ENCODE measurements around the gene TTLL10.
A peak's percentile ranks its signal among the peaks of the same experiment; 100 is the strongest.

TTLL10 gene

DNA sequence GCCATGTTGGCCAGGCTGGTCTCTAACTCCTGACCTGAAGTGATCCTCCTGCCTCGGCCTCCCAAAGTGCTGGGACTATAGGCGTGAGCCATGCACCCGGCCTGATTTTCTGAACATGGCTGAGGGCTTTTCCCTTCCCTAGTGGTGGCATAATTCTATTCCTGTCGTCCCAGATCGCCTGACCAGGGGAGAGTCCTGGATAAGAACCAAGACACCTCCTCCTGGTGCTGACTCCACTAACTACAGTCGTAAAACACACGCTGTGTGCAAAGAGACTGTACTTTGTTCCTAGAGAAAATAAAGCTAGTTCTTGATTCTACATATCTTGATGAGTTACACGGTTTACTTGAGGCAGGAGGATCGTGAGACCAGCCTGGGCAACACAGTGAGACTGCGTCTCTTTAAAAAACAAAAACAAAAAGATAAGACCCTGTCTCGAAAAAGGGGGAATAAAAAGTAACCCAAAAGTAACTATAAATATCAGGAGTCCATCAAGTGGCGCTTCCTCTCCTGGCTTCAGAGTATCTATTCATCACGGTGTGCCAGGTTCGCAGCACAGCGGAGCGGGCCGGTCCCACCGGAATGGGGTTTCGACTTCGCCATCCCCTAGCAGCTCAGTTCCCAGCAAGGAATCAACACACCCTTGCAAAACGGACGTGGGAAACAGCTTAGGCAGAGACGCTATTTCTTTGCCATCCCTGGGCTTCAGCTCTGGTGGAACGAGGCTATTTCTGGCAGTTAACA lies 57.1 kb downstream of the TTLL10 start:
- H3K4me1 Mint-ChIP-seq (ENCODE audit: low read depth), result peaks cover 32% of the 10 kb centered on the region
- peak overlapping the region; percentile 97 for H3K4me3 Mint-ChIP-seq
- H3K9me3 Mint-ChIP-seq (ENCODE audit: low read depth), result no peaks in the 10 kb centered on the region
- no peaks in the 10 kb centered on the region for H3K27me3 Mint-ChIP-seq
- peaks cover 6% of the 10 kb centered on the region for H3K36me3 Mint-ChIP-seq
- peak overlapping the region; percentile 89 for H3K27ac Mint-ChIP-seq

DNA sequence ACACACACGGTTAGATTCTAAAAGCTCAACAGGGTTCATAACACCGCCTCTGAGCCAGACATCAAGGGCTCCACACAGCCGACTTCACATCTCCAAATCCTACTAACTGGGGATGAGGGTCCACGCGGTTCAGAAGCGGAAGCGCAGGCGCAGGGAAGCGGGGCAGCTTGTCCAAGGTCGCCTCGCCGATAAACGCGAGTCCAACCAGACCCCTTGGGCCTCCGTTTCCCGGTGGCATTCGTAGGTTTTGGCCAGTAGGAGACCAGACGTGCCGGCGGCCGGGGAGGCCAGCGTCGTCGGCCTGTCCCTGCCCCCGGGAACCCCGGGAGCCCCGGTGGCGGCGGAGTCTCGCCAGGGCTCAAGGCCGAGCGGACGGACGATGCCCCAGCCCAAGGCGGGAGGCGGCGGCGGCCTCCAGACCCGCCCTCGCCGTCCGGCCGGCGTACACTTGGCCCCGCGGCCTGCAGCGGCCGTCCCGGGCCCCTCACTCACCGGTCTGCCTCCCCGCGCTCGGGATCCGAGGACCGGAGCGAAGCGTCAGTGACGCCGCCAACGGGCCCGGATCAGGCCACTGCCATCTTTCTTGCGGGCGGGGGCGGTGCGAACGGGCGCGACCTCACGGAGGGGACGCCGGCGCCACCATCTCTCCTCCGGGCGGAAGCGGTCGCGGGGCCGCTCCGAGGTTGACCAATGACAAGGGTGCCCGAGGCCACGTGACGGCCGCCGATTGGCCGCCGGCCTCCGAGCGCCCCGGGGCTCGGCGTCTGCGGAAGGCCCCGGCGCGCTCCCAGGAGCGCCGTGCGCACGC lies 57.9 kb downstream of the TTLL10 start, which contains the start of gene SDF4:
Gene SDF4 (minus strand): TSS at position 602 of the 808 bp plus-strand sequence. CDS start 3,229 bp downstream, outside the sequence.
- H3K27me3 Mint-ChIP-seq, result no peaks in the 10 kb centered on the region
- peak within 1 kb of the TSS; percentile 97 for H3K4me3 Mint-ChIP-seq
- peak within 1 kb of the TSS; percentile 89 for H3K27ac Mint-ChIP-seq
- H3K36me3 Mint-ChIP-seq, result peaks cover 6% of the 10 kb centered on the region
- no peaks in the 10 kb centered on the region for H3K9me3 Mint-ChIP-seq (ENCODE audit: low read depth)
- peaks cover 30% of the 10 kb centered on the region for H3K4me1 Mint-ChIP-seq (ENCODE audit: low read depth)

DNA sequence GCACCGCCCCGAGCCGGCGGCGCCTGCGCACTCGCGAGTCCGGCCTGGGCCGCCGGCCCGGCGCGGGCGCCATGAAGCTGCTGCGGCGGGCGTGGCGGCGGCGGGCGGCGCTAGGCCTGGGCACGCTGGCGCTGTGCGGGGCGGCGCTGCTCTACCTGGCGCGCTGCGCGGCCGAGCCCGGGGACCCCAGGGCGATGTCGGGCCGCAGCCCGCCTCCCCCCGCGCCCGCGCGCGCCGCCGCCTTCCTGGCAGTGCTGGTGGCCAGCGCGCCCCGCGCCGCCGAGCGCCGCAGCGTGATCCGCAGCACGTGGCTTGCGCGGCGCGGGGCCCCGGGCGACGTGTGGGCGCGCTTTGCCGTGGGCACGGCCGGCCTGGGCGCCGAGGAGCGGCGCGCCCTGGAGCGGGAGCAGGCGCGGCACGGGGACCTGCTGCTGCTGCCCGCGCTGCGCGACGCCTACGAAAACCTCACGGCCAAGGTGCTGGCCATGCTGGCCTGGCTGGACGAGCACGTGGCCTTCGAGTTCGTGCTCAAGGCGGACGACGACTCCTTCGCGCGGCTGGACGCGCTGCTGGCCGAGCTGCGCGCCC lies 58.6 kb downstream of the TTLL10 start, which contains the start of gene B3GALT6:
Gene B3GALT6 (plus strand): TSS at position 30 of the 588 bp plus-strand sequence. CDS start 42 bp downstream, at position 72.
- no peaks in the 10 kb centered on the region for H3K27me3 Mint-ChIP-seq
- peaks cover 30% of the 10 kb centered on the region for H3K4me1 Mint-ChIP-seq (ENCODE audit: low read depth)
- no peaks in the 10 kb centered on the region for H3K9me3 Mint-ChIP-seq (ENCODE audit: low read depth)
- H3K4me3 Mint-ChIP-seq, result peak within 1 kb of the TSS; percentile 97
- H3K36me3 Mint-ChIP-seq, result peaks cover 6% of the 10 kb centered on the region
- H3K27ac Mint-ChIP-seq, result peak within 1 kb of the TSS; percentile 89

DNA sequence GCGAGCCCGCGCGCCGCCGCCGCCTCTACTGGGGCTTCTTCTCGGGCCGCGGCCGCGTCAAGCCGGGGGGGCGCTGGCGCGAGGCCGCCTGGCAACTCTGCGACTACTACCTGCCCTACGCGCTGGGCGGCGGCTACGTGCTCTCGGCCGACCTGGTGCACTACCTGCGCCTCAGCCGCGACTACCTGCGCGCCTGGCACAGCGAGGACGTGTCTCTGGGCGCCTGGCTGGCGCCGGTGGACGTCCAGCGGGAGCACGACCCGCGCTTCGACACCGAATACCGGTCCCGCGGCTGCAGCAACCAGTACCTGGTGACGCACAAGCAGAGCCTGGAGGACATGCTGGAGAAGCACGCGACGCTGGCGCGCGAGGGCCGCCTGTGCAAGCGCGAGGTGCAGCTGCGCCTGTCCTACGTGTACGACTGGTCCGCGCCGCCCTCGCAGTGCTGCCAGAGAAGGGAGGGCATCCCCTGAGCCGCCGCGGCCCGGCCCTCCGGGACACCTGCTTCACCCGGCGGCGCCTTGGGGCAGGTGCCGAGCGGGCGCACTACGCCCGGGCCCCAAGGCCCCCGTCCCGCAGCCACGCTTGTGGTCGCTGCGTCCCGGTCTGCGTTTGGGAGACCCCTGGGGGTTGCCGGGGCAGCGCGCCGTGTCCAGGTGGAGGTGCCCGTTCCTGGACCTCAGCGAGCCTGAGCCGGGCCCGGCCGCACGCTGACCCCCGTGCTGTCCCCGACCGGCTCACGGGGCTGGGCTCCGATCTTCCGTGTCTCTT lies 59.3 kb downstream of the TTLL10 start:
- peaks cover 6% of the 10 kb centered on the region for H3K36me3 Mint-ChIP-seq
- peak overlapping the region; percentile 95 for H3K27ac Mint-ChIP-seq
- H3K9me3 Mint-ChIP-seq (ENCODE audit: low read depth), result no peaks in the 10 kb centered on the region
- H3K4me1 Mint-ChIP-seq (ENCODE audit: low read depth), result peaks cover 30% of the 10 kb centered on the region
- peak overlapping the region; percentile 90 for H3K4me3 Mint-ChIP-seq
- H3K27me3 Mint-ChIP-seq, result no peaks in the 10 kb centered on the region

DNA sequence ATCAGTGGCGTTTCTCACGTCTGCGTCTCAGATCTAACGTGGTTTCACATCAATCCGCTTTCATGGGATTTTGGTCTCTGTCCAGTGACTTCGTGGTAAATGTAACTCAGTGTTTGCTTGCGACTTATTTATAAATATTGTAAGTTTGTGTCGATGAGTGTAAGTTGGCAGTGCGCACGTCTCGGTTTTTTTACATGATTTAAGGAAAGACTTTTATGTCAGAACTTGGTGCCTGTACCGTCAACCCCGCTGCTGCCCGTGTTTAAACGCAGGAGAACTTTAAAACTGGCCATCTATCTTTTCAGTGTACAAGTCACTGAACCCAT lies 59.9 kb downstream of the TTLL10 start:
- Mint-ChIP-seq H3K27ac (peak overlapping the region; percentile 95), H3K4me1 (ENCODE audit: low read depth) (peaks cover 30% of the 10 kb centered on the region), H3K36me3 (peaks cover 6% of the 10 kb centered on the region), H3K4me3 (peak overlapping the region; percentile 90), H3K9me3 (ENCODE audit: low read depth) (no peaks in the 10 kb centered on the region), H3K27me3 (no peaks in the 10 kb centered on the region)

DNA sequence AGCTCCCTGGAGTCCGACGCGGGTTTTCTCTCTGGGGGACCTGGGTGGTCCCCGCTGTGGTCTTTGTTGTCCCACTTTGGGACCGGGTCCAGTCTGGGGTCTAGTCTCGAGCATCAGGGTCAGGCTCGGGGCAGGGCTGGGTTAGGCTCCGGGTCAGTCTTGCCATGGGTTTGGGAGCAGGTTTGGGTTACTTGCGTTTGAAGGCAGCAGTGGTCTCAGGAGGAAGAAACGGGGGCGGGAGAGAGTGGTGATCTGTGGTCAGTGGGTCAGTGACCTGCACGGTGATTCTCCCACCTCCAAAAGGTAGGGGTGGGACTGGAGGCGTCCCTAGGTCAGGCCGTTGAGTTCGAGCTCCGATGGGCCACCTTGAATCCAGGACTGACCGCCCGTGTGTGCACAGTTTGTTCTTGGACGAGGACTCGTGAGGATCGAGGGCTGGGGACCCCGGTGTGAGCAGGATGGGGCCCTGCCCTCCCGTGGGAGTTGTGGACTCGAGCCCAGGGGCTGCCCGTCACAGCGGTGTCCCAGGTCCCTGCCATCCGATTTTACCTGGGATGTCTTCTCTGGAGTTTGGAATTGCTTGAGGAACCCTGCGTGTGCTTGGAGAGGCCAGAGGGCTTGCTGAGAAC lies 60.6 kb downstream of the TTLL10 start:
- peaks cover 28% of the 10 kb centered on the region for H3K4me1 Mint-ChIP-seq (ENCODE audit: low read depth)
- peak overlapping the region; percentile 90 for H3K4me3 Mint-ChIP-seq
- H3K27me3 Mint-ChIP-seq, result no peaks in the 10 kb centered on the region
- H3K27ac Mint-ChIP-seq, result peak overlapping the region; percentile 72
- H3K9me3 Mint-ChIP-seq (ENCODE audit: low read depth), result no peaks in the 10 kb centered on the region
- H3K36me3 Mint-ChIP-seq, result peaks cover 6% of the 10 kb centered on the region

DNA sequence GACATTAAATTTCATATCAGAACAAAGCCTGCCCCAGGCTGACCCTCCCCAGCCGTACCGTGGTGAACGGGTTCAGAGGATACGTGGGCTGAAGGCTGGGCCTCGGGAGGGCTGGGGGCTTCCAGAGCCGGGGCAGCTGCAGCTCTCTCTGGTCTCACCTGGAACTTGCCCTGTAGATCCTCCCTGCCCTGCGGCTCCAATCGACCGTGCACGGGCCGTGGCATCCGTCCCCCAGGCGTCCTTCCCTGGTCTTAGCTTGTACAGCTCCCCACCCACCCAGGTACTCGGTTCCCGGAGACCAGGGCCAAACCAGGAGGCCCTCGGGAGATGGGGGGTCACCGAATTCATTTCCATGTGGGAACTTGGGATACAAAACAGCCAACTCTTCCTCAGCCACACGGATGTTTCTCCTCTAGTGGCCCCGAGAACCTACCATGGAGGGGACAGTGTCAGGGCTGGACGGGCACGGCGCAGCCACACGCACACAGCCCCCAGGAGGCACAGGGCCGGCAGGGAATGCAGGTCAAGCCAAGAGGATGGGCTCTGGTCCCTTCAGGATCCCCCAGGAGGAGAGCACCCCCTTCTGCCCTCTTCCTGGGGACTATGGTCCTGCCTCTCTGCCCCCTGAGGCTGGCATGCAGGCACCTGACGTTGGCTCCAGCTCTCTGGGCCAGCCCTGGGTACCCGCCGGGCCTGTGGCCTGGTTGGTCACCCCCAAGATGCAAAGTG lies 61.5 kb downstream of the TTLL10 start:
- Mint-ChIP-seq H3K36me3 (peaks cover 6% of the 10 kb centered on the region), H3K27ac (no peak overlapping the region), H3K27me3 (no peaks in the 10 kb centered on the region), H3K4me3 (peak overlapping the region; percentile 27), H3K4me1 (ENCODE audit: low read depth) (peaks cover 19% of the 10 kb centered on the region), H3K9me3 (ENCODE audit: low read depth) (no peaks in the 10 kb centered on the region)

DNA sequence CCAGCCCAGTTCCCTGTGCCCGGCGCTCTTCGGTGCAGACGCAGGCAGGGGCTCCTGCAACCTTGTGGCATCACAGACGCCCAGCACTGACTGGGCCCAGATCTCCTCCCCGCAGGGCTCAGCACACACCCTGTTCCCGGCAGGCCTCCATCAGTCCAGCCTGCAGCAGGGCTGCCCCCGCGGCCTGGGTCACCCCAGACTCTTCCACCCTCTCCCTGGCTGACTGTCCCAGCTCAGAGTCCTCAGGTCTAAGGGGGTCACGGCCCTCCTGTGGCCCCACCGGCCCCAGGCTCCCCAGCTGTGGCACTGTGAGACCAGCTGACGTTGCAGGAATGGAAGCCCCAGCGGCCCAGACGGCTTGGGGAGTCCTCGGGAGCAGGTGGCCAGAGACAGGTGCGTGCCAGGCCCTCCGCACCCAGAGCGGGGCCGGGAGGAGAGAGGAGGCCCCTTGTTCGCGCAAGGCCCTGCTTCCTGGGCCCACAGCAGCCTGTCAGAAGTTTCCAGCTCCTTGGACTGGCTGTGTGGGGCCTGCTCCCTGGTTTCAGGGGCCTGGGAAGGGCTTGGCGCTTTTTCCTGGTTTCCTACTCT lies 62.6 kb downstream of the TTLL10 start:
- Mint-ChIP-seq H3K4me3 (no peak overlapping the region), H3K36me3 (peaks cover 4% of the 10 kb centered on the region), H3K27ac (no peak overlapping the region), H3K4me1 (ENCODE audit: low read depth) (peaks cover 14% of the 10 kb centered on the region), H3K9me3 (ENCODE audit: low read depth) (no peaks in the 10 kb centered on the region), H3K27me3 (no peaks in the 10 kb centered on the region)

DNA sequence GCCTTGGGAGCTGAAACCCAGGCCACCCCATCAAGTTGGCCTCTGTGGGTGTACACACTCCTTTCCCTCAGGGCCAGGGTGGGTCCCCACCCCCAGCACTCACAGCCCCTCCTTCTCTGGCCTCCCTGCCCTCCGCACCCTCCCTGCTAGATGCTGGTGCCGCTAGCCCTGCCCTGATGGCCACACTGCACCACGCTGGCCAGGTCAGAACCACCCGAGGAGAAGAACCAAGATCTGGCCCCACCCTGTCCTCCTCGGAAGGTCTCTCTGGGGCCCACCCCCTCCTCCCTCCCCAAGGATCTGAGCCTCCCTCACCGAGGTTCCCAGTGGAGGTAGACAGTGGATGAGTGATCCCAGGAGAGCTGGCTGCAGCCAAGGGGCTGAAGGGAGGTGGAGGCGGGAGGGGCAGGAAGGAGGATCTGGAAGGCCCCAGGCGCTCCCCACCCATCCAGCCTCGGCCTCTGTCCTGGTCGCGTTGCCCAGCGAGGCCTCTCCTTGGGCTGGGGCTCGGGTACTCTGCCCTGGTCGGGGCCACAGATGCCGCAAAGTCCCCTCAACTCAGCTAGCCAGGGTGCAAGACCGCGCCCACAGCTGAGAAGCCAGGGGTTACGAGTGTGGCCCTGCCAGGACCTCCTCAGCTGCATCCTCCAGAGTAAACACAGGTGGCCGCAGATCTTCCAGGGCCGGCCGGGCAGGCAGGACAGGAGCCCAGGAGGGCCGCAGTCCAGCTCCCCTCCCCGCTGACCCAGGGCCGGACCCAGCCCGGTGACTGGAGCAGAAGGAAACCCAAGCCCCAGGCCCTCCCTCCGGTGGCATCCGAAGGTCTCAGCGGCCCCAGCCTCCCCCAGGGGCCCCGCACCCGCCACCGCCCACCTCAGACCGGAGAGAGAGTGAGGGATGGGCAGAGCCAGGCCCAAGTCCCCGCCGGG lies 63.5 kb downstream of the TTLL10 start:
- Mint-ChIP-seq H3K27me3 (no peaks in the 10 kb centered on the region), H3K27ac (no peak overlapping the region), H3K4me3 (no peak overlapping the region), H3K36me3 (peaks cover 4% of the 10 kb centered on the region), H3K4me1 (ENCODE audit: low read depth) (peaks cover 14% of the 10 kb centered on the region), H3K9me3 (ENCODE audit: low read depth) (no peaks in the 10 kb centered on the region)

DNA sequence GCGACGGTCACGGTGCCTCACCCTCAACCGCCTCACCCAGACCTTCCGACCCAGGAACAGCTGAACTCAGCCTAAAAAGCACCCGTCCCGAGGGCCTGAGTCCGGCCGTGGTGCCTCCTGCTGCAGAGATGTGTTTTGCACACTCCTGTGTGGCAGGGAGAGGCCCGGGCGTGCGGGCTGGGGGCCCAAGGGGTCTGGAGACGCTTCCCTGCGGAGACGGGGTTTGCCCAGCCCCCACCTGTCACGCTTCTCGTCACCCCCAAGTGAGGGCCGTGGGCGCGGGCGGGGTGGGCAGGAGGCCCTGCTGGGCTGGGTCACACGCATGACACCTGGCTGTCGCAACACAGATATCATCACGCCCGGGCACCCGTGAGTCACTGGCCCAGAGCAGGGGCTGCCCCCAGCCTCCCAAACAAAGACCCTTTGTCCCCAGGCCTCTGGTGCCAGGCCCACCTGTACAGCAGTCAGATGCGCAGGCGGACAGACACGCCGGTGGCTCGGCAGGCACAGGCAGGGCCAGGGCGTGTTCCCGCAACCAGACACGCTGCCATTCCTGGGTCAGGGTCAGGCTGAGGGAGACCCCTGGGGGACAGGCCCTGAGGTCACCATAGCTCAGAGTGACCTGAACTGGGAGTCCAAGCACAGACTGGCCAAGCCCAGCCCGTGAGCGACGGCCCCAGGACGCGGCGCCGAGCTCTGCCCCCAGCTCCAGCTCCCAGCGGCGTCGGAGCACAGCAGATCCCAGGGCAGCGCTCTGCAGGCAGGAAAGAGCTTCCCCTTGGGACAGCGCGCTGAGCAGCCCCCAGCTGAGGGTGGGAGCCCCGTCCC lies 64.4 kb downstream of the TTLL10 start:
- Mint-ChIP-seq H3K27me3 (no peaks in the 10 kb centered on the region), H3K36me3 (peaks cover 4% of the 10 kb centered on the region), H3K9me3 (ENCODE audit: low read depth) (no peaks in the 10 kb centered on the region), H3K4me3 (no peak overlapping the region), H3K4me1 (ENCODE audit: low read depth) (peaks cover 14% of the 10 kb centered on the region), H3K27ac (no peak overlapping the region)

DNA sequence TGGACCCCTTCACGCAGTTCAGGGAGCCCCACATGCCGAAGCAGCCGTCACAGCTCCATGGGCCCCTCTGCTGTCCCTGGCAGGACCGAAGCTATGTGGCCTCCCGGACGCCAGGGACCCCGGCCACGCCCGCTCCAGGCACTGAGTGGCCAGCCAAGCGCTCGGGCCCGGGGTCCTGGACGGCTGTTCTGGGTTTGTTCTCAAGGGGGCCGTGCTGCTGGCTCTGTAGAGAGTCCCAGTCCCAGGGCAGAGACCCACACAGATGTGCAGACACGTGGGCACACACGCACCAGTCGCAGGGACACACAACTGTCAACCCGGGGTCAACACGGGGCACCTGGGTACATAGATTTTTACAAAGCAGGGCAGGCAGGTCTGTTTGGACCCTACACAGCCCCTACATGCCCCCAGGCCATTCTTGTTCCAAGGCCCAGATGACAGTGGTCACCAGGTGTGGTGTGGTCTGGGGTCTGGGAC lies 65.1 kb downstream of the TTLL10 start:
- Mint-ChIP-seq H3K27me3 (no peaks in the 10 kb centered on the region), H3K4me1 (ENCODE audit: low read depth) (peaks cover 10% of the 10 kb centered on the region), H3K9me3 (ENCODE audit: low read depth) (no peaks in the 10 kb centered on the region), H3K36me3 (no peaks in the 10 kb centered on the region), H3K4me3 (no peak overlapping the region), H3K27ac (no peak overlapping the region)

DNA sequence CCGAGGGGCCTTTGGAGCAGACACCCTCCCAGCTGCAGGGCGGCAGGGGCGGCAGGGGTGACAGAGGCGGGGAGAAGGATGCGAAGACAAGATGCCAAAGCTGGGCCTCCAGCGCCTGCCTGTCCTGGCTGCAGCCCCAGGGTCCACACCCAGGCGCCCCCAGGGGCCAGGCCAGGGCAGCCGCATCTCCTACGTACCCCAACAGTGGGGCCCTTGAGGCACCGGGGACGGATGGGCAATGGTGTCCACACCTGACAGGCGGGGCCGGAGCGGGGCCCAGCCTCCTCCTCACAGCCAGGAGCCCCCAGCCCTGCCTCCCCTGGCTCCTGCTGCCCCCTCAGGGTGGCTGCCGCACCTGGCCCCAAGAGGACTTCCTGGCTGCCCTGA lies 65.5 kb downstream of the TTLL10 start:
- no peaks in the 10 kb centered on the region for H3K27me3 Mint-ChIP-seq
- H3K9me3 Mint-ChIP-seq (ENCODE audit: low read depth), result no peaks in the 10 kb centered on the region
- no peak overlapping the region for H3K27ac Mint-ChIP-seq
- H3K4me1 Mint-ChIP-seq (ENCODE audit: low read depth), result peaks cover 5% of the 10 kb centered on the region
- H3K4me3 Mint-ChIP-seq, result no peak overlapping the region
- H3K36me3 Mint-ChIP-seq, result no peaks in the 10 kb centered on the region

Measured in activated naive CD8-positive, alpha-beta T cell (primary cell).